Anterior cingulate cortex (tissue), 58 donors: Measurements from ENCODE around the gene MED16.

Experiments used
- DNase-seq, 58 donors: peaks; one replicate each; lab custom pipeline; 2025; lab: John Stamatoyannopoulos, UW

Gene MED16

DNA sequence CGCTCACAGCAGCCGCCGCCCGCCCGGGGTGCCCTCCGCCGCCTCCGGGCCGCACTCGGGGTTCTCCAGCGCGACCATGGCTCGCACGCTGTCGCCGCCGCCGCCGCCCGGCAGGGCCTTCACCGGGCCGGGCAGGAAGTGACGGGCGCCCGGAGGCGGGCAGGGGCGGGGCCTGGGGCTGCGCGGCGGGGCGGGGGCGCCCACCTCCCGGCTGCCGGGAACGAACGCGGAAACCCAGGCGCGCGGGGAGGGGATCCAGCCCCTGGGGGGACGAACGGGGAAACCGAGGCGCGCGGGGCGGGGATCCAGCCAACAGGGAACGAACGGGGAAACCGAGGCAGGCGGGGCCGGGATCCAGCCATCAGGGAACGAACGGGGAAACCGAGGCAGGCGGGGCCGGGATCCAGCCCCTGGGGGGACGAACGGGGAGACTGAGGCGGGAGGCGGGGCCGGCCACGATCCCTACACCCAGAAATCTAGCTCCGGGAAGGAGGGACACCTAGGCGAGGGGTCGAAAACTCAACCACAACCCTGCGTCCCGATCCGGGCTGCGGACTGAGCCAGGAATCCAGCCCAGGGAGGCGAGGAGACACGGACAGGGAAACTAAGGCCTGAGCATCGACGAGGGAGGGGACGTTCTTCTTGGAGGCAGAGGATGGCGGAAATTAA lies 20.2 kb upstream of the MED16 start, which contains the start of gene R3HDM4:
R3HDM4 (minus strand) TSS at position 140 of the 669 bp plus-strand sequence; CDS start at position 78, 62 bp downstream.
- peak in 57 of 58 donors; percentile 5 to 86 (median 59) for DNase-seq

DNA sequence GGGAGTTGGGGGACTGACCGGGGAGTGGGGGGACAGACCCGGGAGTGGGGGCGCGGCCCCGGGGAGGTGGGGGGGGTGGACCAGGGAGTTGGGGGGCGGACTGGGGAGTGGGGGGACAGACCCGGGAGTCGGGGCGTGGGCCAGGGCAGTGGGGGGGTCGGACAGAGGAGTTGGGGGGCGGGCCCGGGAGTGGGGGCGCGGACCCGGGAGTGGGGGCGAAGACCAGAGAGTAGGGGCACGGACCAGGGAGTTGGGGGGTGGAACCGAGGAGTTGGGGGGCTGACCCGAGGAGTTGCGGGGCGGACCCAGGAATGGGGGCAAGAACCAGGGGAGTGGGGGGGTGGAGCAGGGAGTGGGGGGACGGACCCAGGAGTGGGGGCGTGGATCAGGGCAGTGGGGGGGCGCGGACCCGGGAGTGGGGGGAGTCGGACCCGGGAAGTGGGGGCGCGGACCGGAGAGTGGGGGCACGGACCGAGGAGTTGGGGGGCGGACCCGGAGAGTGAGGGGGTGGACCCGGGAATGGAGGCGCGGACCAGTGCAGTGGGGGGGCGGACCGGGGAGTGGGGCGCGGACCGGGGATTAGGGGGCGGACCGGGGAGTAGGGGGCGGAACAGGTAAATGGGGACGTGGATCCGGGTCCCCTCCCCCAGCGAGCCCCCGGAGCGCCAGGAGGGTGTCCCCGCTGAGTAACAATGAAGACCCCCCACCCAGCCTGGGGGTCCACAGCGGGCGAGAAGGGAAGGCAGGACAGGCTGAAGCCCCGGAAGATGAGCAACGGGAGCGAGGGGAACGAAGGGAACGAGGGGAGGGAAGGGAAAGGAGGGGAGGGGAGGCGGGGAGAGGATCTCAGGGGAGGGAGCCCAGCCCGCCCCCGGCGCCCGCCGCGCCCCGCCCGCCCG lies 19.4 kb upstream of the MED16 start:
- DNase-seq, result peak in 1 of 58 donors; percentile 50

DNA sequence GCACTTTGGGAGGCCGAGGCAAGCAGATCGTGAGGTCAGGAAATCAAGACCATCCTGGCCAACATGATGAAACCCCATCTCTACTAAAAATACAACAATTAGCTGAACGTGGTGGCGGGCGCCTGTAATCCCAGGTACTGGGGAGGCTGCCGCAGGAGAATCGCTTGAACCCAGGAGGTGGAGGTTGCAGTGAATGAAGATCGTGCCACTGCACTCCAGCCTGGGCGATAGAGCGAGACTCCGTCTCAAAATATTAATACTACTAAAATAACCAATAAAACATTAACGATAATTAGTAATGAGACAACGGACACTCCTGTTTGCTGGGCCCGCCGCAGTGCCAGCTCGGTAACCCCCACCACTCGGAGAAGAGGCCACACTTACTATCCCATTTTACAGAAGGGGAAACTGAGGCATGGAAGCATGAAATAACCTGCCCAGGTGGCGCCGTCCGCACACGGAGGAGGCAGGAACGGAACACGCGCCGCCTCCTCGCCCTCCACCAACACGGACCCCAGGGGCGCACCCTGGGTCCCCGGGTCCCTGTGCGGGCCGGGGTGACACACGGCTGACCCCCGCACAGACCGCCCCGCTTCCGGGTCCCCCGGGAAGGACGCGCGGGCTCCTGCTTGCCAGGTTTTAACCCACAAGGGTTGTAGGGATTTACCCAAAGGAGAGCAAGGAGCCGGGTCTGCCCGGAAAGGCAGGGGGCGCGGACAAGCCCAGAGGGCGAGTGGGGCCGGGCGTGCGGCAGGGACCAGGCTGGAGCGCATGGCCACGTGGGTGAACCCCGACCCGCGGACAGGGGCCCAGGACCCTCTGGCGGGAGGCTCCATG lies 18.4 kb upstream of the MED16 start:
- no peak for DNase-seq

DNA sequence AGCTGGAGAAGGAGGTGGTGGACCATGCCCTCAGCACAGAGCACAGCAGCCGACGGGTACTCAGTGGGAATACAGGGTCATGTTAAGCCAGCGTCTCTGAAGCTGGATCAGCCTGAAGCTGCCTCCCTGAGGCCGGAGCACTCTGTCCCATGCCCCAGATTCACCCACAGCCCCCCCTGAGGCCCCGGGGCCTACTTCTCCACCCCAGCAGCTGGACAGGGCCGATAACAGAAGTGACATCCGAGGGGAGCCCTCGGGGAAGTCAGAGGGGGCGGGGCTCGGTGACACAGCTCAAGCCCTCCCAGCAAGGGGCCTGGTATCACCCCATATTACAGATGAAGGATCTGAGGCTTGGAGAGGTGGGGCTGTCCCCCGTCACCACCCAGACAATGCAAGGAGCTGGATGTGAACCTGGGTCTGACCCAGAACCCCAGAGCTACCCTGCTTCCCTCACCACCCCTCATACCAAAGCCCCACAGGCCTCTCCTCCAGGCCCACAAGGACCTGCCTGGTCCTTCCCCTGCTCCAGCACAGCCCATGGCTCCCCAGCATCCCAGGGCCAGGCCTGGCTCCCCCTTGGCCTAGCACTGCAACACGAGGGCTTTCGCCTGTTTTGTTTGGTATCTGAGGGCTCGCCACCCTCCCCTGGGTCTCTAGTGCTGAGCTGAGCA lies 14.3 kb upstream of the MED16 start:
- no peak for DNase-seq

DNA sequence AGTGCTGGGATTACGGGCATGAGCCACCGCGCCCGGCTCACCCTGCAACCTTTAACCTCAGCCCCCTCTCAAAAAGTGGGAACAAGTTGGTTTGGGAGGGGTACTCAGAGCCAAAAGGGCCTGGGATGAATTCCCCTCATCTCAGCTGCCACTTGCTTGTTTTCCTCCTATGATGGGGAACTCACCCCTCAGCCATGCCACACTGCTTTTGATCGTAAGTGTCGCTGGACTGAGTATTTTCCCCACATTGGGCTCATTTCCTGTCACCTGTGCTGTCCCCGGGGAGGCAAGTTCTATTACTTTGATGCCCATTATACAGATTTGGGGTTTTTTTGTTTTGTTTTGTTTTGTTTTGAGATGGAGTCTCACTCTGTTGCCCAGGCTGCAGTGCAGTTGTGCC lies 13.5 kb upstream of the MED16 start:
- DNase-seq, result no peak

DNA sequence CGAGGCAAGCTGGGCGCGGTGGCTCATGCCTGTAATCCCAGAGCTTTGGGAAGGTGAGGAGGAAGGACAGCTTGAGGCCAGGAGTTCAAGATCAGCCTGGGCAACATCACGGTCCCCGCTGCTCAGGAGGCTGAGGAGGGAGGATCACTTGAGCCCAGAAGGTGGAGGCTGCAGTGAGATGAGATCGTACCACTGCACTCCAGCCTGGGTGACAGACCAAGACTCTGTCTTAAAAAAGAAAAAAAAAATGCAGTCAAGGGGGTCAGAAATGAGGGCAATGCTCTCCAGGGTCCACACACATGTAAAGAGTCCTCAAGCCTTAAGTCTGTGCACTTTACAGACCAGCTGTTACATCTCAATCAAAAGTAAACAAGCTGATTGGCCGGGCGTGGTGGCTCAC lies 11.6 kb upstream of the MED16 start:
- no peak for DNase-seq

DNA sequence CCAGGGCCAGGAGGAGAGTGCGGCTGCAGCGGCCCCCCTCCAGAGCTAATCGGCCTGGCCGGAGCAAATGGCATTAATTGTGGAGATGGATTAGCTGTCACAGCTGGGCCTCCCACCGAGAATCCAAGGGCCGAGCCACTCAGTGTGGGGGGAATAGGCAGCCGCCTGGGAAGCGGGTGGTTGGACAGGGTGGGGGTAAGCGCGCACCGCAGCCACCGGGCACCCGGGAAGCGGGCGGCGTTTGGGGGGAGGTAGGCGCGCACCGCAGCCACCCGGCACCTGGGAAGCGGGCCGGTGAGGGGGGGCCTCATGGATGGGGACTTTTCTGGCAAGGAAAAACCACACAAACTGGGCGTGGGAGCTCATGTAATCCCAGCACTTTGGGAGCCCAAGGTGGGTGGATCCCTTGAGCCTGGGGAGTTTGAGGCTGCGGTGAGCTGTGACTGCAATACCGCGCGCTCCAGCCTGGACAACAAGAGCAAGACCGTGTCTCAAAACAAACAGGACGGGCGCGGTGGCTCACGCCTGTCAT lies 10.3 kb upstream of the MED16 start:
- no peak for DNase-seq

DNA sequence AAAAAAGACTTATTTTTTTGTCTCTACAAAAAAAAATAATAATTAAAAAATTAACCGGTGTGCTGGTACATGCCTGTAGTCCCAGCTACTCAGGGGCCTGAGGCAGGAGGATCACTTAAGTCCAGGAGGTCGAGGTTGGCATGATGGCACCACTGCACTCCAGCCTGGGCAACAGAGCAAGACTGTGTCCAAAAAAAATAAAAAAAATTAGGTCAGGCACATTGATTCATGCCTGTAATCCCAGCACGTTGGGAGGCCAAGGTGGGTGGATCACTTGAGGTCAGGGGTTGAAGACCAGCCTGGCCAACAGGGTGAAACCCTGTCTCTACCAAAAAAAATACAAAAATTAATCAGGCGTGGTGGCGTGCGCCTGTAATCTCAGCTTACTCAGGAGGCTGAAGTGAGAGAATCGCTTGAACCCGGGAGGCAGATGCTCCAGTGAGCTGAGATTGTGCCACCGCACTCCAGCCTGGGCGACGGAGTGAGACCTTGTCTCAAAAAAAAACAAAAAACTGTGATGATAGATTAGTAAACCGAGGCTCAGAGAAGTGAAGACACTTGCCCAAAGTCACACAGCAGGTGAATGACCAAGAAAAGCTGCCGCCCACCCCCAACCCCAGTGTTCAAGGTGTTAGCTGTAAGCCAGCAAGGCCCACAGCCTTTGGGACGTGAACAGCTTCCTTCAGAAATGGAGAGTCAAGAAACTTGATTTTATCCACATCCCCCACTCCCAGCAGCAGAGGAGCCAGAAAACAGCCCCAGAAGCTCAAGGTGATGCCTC lies 9.6 kb upstream of the MED16 start:
- DNase-seq, result no peak

DNA sequence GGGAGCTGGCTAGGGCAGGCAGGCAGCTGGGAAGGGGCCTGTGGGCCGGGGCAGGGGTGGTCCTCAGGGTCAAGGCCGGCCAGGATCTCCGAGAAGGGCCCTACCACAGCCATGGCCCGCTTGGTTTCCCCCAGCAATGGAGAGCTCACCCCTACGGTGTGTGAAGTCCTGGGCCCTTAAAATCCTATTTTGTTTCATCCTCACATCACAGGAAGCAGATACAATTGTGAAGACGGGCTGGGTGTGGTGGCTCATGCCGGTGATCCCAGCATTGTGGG lies 9.0 kb upstream of the MED16 start:
- DNase-seq, result no peak

DNA sequence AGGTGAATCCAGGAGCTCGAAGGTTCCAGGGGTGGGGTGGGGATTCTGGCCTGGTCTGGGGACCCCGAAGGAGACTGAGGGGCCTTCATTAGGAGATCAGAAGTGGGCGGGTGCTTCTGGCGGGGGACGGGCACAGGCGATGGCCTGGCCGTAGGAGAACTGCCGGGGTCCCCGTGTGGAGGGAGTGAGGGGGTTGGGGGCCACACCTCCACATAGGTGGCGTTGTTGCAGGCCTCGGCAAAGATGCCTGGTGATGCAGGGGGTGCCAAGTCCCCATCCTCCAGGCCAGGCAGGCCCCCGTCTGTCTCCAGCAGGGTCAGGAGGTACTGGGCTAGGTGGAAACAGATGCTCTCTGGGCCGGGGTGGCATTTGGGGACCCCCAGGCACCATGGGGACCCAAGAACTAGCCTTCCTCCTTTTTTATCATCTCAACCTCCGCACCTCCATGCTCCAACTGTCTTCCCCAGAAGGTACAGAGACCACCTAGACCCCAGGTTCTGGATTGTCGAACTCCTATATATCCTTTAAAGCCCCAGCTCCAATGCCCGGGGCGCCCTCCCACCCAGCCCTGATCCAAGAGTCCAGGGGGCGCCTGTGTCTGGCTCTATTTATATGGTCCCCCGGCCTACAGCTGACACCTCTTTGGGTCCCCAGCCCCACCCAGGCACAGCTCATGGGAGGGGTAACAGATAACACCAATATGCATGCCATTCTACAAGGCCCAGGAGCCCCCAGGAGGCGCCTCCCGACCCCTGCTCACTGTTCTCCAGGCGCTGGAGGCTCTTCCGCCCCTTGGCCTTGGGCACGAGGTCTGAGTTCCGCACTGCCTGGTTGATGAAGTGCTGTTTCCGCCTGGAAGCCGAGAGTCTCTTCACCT lies 8.5 kb upstream of the MED16 start:
- no peak for DNase-seq

DNA sequence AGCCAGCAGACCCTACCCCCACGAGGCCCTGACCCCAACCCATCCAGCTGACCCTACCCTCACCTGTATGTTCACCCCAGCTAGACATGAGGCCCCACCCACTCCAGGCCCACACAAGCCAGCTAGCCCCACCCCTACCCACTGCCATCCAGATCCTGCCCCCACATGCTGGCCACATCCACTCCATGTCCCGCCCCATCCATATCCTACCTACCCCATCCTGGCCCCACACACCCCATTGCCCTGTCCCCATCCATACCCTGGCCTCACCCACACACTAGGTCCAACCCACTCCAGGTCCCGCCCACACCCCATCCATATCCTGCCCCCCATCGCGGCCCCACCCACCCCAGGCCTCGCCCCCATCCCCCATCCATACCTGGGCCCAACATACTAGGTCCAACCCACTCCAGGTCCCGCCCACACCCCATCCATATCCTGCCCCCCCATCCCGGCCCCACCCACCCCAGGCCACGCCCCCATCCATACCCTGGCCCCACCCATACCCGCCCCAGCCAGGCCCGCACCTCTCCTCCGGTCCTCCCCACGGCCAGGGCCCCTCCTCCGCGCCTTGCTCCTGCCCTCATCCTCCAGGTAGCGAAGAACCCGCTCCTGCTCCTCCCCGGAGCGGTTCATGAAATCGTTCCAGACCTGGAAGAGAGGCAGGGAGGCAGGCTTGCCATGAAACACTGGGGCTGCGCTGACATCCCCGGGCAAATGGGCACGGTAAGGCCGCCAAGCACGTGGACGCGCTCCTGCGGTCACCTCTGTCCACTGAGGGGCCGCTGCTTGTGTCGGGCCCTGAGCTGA lies 7.5 kb upstream of the MED16 start:
- peak in 2 of 58 donors; percentile 18 to 52 for DNase-seq

DNA sequence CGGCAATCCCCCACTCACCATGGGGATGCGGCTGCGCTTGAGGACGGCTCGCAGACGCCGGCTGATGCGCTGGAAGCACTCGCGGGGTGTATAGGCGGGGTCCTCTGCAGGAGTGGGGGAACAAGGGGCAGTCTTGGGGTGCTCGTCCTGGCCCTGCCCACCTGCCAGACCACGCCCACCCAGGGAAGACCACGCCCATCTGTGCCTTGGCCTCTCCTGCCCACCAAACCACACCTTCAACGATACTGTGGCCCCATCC lies 7.0 kb upstream of the MED16 start:
- no peak for DNase-seq

DNA sequence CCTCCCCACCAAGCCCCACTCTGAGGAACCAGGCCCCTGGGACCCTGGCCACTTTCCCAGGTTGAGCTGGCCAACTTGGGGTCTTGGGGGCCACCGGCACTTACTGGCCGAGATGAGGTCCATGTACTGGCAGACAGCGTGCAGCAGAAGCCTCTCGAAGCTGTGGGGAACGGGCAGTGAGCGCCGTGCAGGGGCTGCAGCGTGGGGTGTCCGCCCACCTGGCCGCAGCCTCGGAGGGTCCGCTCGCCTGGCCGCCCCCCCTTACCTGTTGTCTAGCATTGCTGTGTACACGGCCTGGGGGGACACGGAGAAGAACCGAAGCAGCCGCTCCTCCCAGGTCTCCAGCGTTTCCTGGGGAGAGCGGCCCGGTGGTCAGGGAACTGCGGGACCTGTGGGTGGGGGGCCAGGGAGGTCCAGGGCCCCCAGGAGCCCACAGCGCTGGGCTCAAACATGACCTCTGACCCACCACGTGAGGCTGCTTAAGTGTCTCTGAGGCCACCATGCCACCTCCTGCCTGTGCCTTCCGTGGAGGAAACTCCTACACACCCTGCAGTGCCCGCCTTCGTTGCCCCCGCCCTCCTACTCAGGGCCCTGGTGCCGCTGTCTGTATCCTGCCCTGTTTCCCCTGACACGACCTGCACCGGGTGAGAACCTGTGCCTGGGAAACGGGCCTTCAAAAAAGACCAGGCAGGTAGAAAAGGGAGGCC lies 6.5 kb upstream of the MED16 start:
- no peak for DNase-seq

DNA sequence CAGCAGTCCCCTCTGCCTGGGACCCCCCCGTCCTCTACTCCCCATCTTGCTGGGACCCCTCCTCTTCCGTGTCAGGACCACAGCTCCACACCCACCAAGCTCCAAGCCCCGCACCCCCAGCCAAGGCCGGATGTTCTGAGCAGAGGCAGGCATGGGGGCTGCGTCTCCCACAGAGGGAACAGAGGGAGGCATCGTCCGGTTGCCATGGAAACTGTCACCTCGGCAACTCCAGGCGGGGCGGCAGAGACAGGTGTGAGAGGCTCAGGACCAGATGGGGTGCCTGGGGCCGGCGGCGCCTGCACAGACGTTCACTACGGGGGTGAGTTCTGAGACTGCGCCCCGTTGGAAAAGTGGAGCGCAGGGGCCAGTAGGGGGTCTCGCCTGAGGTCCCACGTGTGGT lies 5.7 kb upstream of the MED16 start:
- peak in 54 of 58 donors; percentile 2 to 85 (median 56) for DNase-seq

DNA sequence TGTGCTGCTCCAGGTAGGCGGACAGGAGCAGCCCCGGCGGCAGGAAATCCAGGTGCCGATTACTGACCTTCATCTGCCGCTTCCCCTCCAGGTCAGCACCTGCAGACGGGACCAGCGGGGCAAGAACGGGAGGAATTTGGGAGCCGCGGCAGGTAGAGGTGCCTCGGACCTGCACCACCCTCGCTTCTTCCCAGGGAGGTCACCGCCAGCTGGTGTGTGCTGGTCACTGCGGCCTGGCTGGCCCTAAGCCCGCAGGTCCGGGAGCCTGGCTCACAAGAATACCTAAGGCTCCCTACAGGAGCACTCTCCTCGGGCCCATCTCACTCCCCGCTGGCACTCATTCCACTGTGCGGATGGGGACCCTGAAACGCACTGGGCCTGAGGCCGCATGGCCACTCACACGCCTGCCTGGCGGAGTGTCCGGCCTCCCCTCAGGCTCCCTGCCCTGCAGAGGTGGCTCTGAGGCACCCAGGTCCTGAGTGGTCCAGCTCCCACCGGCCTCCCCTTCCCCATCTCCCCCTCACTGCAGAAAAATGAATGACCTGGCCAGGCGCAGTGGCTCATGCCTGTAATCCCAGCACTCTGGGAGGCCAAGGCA lies 4.6 kb upstream of the MED16 start:
- DNase-seq, result no peak

DNA sequence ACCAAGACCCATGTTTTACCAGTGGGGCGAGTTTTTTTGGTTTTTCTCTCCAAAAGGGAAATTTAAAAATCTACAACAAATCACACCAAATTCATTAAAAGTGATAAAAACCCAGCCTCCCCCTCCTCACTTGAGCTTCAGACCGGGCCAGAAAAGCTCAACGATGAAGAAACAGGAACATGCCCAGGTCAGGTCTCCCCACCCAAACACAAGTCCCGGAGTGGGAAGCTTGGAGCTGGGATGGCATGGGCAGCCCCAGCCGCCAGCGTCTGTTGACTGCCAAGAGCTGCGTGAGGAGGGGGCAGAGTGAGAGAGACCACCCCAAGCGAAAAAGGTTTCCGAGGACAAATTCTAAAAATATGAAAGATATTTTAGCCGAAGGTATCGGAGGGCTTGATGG lies 4.0 kb upstream of the MED16 start:
- no peak for DNase-seq

DNA sequence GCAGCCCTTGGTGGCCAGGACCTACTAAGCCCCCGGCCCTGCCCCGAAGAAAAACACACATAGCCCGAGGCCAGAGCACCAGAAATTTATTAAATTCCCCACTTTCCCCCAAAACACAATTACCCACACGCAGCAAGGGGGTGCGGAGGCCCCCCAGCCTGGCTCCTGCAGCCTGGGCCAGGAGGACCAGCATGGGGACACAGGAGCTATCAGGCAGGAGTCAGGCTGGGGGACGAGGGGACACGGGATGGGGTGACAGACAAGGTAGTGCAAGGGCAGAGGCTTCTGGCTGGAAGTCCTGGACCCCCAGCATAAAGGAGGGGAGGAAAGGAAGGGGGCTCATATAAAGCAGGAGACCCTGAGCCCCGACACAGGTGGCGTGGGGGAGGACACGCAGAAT lies 3.4 kb upstream of the MED16 start:
- no peak for DNase-seq
